HG03520 (cell line): ENCODE data around the gene ENTR1.

Experiments used
- ATAC-seq: cut with Tn5 transposase; IDR thresholded peaks from one replicate; pipeline ENCODE4 v1.9.1; 2021; ENCODE audit warnings: mild to moderate bottlenecking, moderate library complexity; ENCODE audit not compliant: unreplicated experiment

ENTR1 gene, protein sequence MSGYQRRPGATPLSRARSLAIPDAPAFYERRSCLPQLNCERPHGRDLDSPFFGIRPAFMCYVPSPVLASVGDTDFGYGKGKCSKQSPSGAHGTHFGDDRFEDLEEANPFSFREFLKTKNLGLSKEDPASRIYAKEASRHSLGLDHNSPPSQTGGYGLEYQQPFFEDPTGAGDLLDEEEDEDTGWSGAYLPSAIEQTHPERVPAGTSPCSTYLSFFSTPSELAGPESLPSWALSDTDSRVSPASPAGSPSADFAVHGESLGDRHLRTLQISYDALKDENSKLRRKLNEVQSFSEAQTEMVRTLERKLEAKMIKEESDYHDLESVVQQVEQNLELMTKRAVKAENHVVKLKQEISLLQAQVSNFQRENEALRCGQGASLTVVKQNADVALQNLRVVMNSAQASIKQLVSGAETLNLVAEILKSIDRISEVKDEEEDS

GRCh38 chr9:136410500-136411287 lies at the start of gene ENTR1, which contains the start of gene PMPCA:
TSS of gene ENTR1 (minus strand) at chr9:136410614. CDS start at chr9:136410397, 217 bp downstream.
TSS of gene PMPCA (plus strand) at chr9:136410658. CDS start at chr9:136410669, 11 bp downstream.
- peak; percentile 67 for ATAC-seq

GRCh38 chr9:136459425-136459824 lies 49.0 kb upstream of the ENTR1 start:
- ATAC-seq, result no peak

- no peak for ATAC-seq
These were observed 46.9 kb upstream of the ENTR1 start for GRCh38 chr9:136457326-136457725.

DNA sequence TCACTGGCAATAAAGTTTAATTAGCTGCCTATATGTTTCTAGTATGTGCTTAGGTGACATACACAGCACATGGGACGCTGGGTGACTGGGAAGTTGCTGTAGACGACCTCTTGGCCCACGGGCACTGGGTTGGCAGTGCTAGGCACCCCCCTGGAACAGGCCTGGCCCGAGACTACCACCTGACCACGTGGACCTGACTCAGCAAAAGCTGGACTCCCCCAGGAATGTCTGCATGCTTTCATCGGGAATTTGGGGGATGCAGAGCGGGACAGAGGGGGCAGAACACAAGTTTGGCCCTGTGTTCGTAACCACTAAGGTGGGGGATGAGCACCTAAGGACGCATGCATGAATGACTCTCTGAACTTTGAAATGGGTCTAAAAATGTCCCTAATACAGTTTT lies 45.8 kb upstream of the ENTR1 start:
- no peak for ATAC-seq

- no peak for ATAC-seq
These were observed 44.9 kb upstream of the ENTR1 start for GRCh38 chr9:136455043-136456002.

DNA sequence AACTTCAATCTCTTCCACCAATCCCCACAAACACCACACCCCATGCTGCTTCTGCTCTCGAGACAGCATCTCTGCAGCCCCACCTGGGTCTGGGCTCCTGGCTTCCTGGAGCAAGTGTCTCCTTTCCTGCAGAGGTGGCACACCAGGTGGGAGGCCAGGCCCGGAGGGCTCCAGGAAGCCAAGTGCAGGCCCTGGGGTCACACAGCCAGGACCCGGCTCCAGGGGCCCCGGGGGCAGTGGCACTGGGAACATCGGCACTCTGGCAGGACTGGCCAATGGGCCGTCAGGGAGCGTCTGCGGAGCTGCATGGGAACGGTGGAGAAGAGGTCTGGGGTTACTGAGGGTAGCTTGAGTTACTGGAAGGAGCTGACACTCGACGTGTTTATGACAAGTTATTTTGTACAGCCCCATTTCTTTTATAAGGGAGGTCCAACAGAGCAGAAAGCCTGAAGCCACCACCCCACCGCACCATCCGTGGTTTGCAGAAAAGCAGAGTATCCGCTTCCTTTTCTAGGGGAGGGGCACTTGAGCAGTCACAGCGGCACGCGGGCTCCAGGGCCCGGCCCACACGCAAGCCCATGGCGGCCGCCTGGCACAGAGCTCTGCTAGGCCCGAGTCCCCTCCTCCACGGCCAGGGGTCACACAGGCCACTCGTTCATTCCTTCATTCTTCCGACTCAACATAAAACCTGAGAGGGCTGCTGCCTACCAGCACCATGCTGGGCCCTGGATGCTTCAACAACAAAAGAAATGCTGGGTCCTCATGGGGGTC lies 43.8 kb upstream of the ENTR1 start:
- no peak for ATAC-seq

- no peak for ATAC-seq
These were observed 42.9 kb upstream of the ENTR1 start for GRCh38 chr9:136453326-136453725.

DNA sequence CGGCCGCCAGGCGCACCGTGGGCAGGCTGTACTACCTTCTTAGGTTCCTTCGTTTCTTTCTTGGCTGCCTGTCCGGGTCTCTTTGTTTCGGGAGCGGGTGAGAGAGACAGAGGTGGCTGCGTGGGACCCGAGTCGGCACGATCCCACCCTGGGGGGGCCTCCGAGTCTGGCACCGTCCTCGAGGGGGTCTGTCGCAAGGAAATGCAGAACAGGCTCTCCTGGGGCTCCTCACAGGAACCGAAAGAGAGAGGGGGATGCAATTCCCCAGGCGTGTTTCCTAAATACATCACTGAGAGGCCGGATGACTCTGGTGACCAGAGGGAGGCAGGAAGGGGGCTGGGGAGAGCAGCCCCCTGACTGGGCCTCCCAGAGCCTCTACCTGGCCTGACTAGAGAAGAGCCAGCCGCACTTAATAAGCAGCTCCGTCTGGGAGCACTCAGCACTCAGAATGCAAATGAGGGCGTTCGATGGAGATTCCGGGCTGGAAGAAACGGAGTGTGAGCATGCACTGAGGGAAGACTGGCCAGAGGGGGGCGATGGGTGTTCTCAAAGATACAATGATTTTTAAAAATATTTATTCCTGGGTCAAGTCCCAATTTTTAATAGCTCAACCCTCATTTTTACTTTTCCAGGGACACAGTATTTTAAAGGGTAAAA lies 40.9 kb upstream of the ENTR1 start:
- no peak for ATAC-seq

DNA sequence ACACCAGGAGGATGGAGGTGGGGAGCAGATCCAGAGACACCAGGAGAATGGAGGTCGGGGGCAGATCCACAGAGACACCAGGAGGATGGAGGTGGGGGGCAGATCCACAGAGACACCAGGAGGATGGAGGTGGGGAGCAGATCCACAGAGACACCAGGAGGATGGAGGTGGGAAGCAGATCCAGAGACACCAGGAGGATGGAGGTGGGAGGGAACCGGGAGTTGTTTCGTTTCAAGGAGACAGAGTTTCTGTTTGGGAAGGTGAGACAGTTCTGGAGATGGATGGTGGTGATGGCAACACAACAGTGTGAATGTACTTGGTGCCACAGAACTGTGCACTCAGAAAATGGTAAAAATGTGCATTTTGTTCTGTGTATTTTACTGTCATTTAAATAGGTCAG lies 38.2 kb upstream of the ENTR1 start:
- no peak for ATAC-seq

GRCh38 chr9:136447173-136447778 lies 36.9 kb upstream of the ENTR1 start:
- no peak for ATAC-seq

DNA sequence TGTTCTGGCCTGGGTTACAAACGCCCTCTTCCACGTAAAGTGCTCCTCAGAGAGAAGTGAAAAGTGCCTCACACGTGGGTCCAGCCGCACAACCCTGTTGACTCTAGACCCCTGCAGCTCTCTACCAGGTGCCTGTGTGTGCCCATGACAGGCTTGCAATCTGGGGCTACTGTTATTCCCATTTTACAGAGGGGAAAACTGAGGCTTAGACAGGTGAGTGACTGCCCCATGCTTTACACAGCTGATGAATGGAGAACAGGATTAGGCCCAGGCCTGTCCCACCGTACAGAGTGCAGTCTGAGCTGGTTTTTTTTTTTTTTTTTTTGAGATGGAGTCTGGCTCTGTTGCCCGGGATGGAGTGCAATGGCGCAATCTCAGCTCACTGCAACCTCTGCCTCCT lies 35.4 kb upstream of the ENTR1 start:
- no peak for ATAC-seq

- ATAC-seq, result no peak
These were observed 33.7 kb upstream of the ENTR1 start for GRCh38 chr9:136444102-136444501.

- no peak for ATAC-seq
These were observed 33.3 kb upstream of the ENTR1 start for GRCh38 chr9:136443687-136444086.

DNA sequence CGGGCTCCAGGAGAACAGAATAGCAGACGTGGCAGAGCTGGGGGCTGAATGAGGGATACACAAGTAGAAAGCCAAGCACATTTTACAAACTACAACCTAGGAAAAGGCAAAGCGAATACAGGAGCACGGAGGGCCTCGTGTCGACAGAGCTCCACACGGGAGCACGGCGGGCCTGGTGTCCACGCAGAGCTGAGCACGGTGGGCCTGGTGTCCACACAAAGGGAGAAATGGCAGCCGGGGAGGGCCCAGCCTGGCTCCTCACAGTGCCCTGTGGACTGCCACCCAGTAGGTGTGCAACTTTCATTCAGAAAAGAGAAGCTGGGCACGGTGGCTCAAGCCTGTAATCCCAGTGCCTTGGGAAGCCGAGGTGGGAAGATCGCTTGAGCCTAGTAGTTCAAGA lies 32.7 kb upstream of the ENTR1 start:
- no peak for ATAC-seq

DNA sequence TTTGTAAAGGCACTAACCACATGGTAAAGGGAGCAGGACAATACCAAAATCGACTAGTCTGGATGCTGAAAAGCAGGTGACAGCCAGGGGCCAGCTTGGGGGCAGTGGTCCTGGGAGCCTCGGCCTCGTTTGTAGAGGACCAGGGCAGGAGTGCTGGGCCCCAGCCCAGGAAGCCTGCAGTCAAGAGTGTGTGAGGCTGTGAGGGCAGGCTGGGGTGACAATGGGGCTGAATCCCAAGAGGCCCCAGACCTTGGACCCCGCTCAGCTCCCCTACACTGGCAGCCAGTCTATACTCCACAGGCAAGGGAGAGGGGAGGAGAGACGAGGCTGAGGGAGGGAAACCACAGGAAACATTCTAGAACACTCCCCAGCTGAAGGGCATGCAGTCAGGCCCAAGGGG lies 31.9 kb upstream of the ENTR1 start:
- ATAC-seq, result no peak

DNA sequence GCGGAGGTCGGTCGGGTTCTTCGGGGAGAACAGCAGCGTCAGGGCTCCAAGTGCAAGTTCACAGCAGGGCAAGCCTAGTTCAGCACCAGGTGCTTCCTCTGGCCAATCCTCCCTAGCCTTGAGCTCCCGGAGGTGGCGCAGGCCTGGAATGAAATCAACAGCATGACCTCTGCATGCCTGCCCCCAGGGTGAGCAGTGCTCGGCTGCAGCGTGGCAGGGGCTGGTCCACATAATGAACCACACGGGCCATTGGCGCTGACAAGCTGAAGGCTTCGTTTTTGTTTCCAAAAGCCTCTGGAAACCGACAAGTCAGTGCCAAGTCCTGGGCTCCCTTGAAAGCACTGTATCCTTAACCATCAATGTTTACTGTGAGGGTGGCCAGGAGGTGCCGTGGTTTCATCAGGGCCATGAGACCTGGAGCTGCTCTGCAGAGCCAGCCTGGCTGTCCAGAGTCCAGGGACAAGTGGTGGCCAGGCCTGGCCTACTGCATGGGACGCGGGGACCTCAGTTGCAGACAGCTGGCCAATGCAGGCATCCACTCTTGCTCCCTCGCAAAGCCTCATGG lies 31.3 kb upstream of the ENTR1 start:
- ATAC-seq, result no peak

DNA sequence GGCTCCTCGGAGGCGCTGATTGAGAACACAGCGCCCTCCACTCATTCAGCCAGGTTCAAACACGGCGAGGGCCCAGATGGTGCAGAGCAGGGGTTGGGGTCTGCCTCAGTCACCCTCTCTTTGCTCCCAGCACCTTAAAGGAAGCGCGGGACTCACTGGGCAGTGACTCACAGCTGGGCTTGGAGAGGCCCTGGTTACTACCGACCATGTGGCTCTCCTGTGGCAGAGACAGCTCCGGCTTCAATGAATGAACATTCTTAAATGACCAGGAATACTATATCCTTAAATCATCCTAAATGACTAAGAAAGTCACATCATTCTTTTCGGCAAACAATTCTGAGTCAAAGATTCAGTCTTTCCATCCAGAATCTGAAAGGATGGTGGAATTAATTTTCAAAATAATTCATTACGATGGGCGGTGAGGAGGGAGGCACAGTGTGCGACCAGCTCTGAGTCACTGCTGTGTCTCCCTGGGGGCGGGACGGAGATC lies 30.8 kb upstream of the ENTR1 start:
- no peak for ATAC-seq

DNA sequence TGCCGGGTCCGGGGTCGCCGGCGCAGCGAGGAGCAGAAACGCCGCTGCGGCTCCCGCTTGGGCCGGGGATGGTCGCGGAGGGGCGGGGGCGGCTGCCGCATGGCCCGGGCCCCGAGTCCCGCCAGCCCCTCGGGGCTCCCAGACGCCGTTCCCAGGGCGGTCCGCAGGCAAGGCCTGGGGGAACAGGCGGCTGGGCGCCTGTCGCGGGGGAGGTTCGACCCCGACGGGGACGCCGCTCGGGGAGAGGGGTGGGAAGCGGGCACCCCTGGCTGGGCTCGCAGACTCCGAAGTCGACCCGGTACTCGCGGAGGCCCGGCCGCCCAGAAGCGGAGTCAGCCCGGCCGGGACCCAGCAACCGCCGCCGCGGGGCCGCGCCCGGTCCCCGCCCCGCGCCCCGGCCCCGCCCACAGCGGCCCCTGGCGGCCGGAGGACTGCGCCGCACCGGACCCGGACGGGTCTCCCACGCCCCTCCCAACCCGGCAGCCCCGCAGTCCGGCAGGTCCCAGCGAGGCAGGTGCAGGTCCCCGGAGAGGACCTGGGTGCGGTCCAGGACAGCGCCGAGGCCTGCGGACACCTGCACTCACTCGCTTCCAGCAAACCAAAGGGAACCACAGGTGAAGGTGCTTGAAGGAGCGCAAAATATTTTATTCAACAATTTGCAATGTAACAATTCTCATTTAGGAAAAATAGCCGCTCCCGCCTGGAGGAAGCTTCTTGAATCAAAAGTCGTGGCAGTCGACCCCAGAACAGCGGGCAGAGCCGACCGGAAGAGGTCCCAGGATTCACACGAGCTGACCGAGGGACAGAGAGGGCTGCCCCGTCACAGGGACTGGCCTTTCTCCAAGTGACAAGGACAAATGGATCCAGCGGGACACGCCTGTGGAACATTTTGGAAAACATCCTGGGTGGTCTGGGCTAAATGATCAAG lies 29.3 kb upstream of the ENTR1 start, which contains the start of gene INPP5E:
TSS of gene INPP5E (minus strand) at position 365 of the 928 bp plus-strand sequence. CDS start 426 bp downstream, outside the sequence.
- peak; percentile 66 for ATAC-seq
